ENCODE results near the gene CENPP.

CENPP gene

DNA sequence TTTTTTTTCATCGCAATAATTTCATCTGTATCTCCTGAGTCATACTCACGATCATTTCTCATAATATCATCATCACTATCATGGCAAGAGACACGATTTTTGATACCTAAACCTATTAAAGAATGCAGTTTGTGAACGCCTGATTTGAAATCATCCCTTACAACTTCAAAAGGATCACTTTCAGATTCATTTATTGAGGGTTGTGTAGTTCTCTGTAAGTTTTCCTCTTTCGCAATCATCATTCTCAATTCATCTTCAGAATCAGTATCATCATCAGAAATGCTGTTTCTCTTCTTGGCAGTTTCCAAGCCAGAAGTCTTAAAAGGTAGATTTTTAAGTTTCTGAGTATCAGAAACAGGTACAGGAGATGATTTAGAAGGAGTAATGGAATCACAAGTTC lies 10.3 kb upstream of the CENPP start:
- no peak for DNase-seq

DNA sequence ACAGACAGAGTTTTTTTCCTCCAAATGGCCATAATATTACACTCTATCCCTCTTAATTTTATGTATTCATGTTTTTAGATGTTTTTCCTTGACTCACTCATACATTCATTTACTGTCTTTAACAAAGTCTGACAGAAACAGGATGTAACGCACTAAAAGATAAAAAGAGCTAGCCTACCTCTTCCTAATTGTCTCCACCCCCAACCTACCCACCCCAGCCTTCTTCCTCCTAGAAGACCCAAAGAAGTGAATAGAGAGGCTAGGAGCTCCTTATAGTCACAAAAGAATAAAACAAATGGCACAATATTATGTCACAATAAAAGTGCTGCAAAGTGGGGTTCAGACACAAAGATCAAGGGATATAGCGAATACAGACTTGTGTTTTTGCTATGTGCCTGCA lies 1.3 kb upstream of the CENPP start:
- no peak for DNase-seq

DNA sequence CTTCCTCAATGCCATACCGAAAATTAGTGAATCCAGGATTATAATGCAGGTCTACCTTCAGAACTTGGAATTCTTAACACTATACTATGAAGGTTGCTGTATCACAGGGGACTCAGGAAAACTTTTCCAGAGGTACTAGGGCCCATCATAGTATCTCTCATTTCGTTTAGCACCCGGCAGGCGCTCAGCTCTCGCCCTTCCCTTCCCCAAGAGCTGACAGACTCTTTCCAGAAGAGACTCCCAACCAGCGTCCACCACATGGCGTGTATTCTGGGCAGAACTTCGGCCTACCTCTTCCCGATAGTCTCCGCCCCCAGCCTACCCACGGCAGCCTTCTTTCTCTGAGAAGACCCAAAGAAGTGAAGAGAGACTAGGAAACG lies 874 bp upstream of the CENPP start:
- DNase-seq = no peak

DNA sequence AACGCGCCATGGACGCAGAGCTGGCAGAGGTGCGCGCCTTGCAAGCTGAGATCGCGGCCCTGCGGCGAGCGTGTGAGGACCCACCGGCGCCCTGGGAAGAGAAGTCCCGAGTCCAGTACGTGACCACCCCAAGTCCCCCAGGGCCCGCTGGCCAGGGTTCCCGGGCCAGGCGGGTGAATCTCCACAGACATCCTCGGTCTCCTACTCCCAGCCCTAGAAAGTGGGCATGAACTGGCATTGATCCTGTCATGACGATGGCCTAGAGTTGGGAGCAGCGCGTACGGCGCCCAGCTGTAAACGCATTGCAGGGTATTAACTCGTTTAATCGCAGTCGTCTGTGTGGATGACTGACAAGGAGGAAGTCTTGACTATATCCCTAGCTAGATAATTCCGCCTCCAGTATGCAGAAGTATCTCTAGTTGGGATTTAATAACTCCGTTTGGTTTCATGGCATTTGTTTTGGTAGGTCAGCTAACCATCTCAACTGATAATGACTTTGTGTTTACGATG lies 293 bp downstream of the CENPP start:
- DNase-seq = no peak

DNA sequence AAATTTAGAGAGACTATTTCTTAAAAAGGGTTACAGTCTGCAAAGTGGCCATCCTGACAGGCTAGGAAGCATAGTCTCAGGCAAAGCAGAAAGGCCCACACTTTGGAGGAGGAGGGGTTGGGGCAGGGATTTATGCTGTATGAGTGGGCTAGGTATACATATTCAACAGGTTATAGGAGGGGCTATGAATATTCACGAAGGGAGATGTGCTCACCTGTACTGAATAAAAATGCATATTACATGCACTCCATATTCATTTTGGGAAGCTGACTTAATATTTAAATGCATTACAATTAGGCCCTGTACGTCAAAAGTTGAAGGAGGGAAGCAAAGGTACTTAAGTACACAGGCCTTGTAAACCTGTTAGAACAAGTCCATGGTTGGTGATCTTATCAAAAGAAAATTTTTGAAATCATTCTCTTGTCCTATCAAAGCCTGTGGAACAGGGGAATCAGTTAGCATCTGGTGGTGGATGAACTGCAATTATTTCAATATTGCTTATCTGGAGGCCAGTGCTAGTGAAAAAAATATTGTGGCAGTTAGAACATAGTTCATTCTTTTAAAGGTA lies 1.6 kb downstream of the CENPP start:
- no peak for DNase-seq

DNA sequence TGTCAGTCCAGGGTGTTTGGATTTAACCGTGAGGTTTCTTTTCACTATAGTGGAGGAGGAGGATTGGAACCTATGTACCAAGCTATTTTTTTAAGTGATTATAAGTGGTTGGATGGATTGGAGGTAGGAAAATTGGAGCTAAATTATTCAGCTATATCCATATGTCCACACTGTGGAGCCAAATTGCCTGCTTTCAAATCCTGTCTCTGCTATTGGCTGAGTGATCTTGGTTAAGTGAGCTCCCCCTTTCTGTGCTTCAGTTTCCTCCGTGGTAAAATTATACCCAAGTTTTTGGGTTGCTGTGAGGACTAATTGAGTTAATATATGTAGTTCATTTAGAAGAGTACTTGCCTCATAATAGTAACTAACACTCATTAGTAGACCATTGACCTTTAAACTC lies 2.5 kb downstream of the CENPP start:
- no peak for DNase-seq

DNA sequence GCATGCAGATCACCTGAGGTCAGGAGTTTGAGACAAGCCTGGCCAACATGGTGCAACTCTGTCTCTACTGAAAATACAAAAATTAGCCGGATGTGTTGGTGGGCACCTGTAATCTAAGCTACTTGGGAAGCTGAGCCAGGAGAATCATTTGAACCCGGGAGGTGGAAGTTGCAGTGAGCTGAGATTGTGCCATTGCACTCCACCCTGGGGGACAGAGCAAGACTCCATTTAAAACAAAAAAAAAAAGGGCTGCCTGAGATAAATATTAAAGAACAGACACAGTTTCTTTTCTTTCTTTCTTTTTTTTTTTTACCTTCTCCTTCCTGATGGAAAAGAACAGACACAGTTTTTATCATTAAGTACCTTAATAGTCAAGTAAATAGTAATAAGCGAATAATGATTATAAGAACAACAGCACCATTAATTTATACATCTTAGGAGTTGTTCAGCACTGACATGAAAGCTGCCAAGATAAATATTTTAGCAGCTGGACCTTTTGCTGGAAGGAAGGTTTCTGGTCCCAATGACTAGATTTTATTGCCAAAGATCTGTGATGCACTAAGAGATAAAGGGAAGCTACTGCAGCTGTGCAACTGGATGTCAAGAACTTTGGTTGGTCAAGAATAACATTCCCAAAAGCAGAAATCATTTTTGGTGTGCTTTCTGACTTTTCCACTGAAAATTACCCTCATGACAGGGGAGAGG lies 7.0 kb downstream of the CENPP start:
- no peak for DNase-seq

DNA sequence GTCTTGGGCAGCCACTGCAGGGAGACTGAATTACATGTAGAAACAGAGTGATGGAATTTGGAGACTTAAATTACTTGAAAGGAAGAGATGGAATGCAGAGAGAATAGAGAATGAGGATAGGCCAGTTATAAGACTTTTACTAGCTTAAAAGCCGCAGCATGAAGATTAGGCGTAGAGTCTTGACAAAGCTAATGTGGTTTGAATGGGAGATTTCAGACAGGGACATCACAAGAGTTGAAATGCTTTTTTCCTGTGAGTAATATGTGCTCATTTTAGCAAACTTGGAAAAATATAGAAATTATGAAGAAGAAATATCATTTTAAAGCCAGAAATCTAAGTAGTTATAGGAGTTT lies 7.5 kb downstream of the CENPP start:
- no peak for DNase-seq

DNA sequence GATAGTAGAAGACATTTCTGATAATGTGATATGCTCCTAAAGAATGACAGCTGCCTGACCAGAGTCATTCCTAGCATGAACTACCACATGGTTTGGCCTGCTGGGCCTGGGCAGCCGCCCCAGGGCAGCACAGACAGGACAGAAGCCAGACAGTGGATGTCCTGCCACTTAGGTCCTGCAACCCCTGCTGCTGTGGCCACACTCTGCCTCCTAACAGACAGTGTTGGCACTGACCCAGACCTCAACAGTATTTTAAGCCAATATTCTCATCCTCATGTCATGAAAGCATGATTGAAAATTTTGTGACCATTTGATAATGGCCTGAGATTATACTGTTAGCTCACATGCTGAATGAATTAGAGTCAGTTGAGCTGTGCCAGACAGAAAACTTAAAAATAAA lies 15.8 kb downstream of the CENPP start:
- DNase-seq = no peak

DNA sequence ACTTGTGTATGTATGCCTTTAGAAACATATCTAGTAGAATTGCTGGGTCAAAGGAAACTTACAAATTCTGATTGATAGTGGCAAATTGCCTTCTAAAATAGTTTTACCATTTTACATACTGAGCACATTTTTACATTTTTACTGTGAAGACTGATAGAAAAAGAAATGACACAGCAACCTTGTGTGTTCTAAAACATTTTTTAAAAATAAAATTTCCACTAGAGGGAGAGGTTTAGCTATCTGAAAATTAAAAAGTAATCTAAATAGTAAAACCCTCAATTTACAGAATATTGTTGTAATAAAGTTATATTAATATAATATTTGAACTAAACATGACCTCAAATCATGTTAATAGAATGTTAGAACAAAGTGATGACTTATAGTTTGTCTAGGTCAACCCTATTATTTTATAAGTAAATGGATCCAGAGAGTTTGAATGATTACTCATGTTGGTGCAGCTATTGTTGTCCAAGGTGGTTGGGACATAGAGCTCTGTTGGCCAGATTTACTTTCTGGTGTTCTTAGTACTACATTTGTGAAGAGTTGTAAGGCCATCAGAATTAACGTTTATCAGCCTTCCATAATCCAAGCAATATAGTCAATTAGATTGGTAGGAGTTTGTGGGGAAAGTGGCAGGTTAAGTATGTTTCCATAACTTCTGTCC lies 17.2 kb downstream of the CENPP start:
- DNase-seq = no peak

DNA sequence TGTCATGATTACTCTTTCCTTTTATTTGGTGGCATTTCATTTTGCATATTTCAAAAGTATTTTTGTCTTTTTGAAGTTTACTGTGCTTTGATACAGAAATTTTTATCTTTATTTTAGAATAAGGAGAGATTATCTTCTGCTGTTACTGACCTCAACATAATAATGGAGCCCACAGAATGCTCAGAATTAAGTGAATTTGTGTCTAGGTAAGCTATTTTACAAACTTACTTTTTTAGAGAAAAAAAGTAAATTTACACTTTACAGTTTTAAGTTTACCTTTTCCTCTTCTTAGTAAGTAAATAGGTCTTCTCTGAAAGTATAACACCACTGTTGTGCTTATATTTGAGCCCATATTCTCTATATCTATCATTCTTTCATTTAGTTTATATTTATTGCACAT lies 19.8 kb downstream of the CENPP start:
- DNase-seq = no peak

DNA sequence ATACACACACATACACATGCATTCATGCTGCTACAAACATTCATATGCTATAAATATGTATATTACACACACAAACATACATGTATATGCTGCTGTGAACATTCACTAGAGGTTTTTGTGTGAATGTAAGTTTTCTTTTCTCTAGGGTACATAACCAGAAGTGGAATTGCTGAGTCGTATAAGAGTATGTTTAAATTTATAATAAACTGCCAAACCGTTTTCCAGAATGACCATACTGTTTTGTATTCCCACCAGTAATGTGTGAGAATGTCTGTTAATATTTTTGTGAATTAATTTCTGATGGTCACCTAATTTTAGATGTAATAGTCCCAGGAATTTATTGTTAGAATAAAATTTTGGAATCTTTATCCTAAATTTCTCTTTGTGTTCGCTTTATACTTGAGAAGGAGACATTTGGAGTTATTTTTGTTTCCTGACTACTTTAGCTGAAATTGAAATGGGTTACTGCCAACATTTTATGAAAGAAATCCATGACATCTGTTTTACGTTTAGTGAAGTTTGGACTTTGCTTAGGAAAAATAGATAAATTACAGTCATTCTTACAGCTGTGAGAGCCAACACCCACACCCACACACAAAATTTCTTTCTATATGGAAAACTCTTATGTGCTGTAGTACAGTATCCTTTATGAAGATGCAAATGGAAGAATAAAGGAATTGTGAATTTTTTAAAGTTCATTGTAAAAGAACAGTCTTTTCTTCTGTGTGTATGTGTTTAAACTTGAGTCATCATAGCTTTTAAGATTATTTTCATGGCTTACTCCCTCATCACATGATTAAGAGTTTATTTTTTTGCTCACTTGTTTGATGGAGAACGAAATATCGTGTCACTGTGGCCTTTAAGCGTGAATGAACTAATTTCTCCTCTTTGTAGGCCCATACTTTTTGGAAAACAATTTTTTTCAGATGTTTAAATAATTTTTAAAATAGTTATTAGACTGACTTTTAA lies 24.3 kb downstream of the CENPP start:
- no peak for DNase-seq

DNA sequence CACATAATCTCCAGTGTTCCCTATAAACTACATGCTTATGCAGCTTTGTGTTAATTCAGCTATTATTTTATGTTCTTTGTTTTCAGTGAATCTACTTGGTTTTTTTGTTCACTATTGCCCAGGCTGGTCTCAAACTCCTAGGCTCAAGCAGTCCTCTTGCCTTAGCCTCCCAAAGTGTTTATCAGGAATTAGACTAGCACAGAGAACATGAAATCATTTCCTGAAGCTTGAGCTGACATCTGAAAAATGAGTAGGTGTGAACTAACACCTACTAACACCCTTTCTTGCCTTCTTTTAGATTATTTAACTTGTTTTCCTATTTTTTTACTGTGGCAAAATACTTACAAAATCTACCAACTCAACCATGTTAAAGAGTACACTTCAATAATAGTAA lies 25.0 kb downstream of the CENPP start:
- no peak for DNase-seq

DNA sequence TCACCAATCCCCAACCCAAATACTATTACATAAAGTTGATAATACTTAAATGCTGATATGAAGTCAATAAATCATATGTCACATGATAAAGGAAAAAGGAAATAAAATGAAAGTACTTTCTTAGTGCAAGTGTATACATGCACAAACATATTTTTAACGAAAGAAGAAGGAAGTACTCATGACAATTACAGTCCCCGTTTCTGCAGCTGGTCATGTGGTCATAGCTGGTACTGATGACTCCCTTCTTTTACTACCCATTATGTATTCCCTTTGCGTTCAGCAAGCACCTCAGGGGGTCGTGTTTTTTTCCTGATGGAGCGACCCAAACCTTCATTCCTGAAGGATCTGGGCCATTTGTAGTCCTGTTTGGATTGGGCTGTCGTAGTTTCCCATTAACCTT lies 27.3 kb downstream of the CENPP start:
- DNase-seq = no peak

DNA sequence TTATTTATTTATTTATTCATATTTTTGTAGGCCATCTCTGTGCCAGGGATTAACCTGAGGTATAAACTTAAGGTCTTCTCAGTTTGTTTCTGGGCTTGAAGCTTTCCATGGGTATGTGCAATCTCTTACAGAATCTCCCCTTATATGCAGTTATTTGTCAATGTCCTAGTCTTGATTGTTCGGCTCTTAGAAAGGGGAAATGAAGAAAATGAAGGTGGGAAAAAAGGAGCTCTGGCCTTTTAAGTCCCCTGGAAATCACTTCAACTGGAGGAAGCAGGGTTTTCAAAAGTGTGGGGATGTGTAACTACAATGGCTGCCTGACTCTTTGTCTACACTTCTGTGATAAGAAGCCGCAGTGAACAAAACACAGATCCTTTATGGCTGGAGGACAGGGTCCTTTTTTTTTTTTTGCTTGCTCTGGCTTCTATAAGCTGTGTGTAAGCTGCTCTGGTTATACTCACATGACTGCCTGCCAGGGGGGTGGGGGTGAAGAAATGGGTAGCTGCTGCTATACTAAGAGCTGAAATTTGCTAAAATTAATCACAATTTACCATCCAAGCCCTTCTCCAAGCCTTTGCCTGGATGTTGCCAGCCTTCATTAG lies 33.7 kb downstream of the CENPP start:
- no peak for DNase-seq

DNA sequence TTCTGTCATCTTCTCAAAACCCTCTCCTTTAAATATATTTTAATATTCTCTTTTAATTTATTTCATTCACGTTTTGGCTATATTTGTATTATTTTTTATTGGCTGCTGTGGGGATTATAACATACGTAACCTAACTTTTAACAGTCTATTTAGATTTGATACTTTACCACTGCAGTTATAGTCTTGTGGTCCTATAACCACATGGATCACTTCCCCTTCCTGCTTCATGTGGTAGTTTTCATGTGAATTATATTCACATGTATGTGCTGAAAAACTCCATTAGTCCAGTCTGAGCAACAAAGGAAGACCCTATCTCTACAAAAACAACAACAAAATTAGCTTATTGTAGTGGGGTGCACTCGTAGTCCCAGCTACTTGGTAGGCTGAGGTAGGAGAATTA lies 34.3 kb downstream of the CENPP start:
- DNase-seq = no peak

DNA sequence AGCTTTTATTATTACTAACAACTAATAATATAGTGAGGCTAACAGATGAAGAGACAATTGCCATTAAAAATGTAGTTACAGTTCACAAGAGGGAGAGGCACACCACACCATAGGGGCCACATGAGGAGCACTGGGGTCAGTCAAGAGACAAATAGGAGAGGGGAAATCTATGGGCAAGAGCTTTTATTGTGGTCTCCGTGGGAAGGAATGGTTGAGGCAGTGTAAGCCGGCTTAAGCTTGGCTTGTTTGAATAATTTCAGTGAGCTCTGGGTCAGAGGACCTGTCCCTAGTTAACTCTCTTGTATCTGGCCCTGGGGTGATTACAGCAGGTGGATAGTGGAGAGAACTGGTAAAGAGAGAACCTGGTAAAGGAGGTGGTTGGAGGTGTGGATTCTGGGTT lies 43.3 kb downstream of the CENPP start:
- DNase-seq = no peak

DNA sequence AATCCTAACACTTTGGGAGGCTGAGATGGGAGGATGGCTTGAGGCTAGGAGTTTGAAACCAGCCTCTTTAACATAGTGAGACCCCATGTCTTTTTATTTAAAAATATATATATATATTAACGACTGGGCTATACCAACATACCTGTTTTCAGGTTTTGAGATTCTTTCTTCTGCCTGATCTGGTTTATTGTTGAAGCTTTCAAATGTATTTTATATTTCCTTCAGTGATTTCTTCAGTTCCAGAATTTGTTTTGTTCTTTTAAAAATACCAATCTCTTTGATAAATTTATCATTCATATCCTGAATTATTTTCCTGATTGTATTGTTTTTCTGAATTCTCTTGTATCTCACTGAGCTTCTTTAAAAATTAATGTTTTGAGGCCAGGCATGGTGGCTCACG lies 47.4 kb downstream of the CENPP start:
- no peak for DNase-seq

DNA sequence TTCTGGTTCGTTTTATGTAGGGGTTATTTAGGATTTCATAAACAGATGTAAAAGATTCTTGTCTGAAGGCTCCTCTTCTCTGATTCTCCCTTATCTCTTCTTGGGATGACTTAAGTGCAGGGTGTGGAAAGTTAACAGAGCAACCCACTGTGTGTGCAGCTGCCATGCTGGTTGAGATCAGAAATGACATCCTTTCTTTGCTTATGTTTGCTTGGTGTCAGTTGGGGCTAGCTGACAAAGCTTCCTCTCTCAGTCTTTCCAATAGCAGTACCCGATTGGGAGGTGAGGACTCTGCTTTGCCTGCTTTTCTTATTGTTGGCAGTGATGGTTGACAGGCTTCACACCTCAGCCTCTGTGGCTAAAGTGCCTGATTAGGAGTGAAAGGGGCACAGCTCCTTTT lies 52.1 kb downstream of the CENPP start:
- DNase-seq = no peak

DNA sequence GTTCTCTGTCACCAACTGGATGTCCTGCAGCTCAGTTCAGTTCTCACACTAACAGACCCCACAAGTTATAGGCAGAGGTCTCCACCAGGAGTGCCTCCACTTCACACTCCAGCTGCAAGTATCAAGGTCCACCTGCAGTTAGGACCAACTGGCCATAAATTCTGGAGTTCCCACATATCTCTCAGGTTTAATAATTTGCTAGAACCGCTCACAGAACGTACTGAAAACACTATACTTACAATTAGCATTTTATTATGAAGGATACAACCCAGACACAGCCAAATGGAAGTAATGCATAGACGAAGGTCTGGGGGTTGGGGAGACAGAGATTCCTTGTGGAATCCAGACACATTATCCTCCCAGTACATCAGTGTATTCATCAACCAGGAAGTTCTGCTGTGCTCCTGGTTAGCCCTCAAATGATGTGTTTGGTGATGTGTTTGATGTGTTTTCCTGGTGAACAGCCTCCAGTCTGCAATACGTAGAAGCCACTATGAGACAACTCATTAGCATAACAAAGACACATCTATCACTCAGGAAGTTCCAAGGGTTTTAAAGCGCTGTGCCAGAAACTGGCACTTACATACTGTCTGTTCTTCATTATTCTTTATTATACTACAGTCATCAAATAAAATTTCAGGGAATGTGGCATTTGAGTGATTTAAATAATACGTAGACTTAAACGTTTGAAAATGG lies 53.3 kb downstream of the CENPP start:
- no peak for DNase-seq

DNA sequence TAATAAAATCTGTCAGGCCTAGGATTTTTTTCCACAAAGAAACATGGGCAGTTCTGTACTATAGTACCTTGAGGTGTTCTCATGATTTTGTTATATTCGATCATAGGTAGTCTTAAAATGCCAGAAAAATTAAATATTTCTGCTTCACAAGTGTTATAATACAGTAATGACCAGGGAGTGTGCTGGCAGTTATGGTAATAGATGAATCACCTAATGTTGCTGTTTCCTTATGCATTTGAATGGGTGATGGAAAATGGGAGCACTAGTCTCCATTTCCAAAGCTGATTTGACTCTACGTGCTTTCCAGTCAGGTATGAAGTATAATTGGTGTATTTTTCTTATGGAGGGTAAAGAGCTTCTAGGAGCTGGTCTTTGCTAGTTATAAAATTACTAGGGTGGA lies 54.9 kb downstream of the CENPP start:
- no peak for DNase-seq

DNA sequence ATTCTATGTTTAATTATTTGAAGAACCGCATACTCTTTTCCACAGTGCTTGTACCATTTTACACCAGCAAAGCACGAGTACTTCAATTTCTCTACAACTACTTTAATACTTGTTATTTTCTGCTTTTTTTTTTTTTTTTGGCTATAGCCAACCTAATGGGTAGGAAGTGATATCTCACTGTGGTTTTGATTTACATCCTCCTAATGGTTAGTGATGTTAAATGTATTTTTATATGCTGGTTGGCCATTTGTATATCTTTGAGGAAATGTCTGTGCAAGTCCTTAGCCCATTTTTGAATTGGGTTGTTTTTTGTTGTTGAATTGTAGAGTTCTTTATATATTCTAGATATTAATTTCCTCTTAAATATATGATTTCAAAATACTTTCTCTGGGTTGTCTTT lies 56.0 kb downstream of the CENPP start:
- no peak for DNase-seq

Measured in cortex of kidney (tissue), 1 donor.